Inferior parietal cortex (tissue), 1 donor: Measurements from ENCODE around the gene PAX8.

Experiments
- DNase-seq: peaks from one replicate; pipeline ENCODE4 v3.0.0-alpha.2; 2016; ENCODE audit errors: extremely low spot score

The PAX8 gene

GRCh38 chr2:113183703-113184102 is 95.0 kb downstream of the PAX8 start:
- no peak for DNase-seq

- no peak for DNase-seq
Measured at GRCh38 chr2:113183264-113183663, 95.5 kb downstream of the PAX8 start.

GRCh38 chr2:113182471-113183260 is 96.1 kb downstream of the PAX8 start:
- no peak for DNase-seq

- DNase-seq: no peak
Measured at GRCh38 chr2:113181258-113182051, 97.3 kb downstream of the PAX8 start.

- no peak for DNase-seq
Measured at GRCh38 chr2:113180131-113180946, 98.4 kb downstream of the PAX8 start.

- DNase-seq: no peak
Measured at GRCh38 chr2:113179446-113180045, 99.2 kb downstream of the PAX8 start.

- DNase-seq: no peak
Measured at GRCh38 chr2:113178891-113179290, 99.8 kb downstream of the PAX8 start.

GRCh38 chr2:113178069-113178746 is 100.5 kb downstream of the PAX8 start:
- no peak for DNase-seq

- no peak for DNase-seq
Measured at GRCh38 chr2:113176696-113177355, 101.9 kb downstream of the PAX8 start.

GRCh38 chr2:113175736-113176695 is 102.7 kb downstream of the PAX8 start:
- DNase-seq: no peak

GRCh38 chr2:113175042-113175628 is 103.6 kb downstream of the PAX8 start:
- DNase-seq: no peak

- DNase-seq: no peak
Measured at GRCh38 chr2:113174376-113174750, 104.4 kb downstream of the PAX8 start.

GRCh38 chr2:113173542-113174375 is 105.0 kb downstream of the PAX8 start, which contains the start of gene PSD4:
PSD4 (plus strand) TSS chr2:113173971; CDS start chr2:113182457, 8,486 bp downstream.
- DNase-seq: no peak

- DNase-seq: no peak
Measured at GRCh38 chr2:113172721-113173541, 105.8 kb downstream of the PAX8 start.

GRCh38 chr2:113171334-113172075 is 107.2 kb downstream of the PAX8 start:
- DNase-seq: no peak

GRCh38 chr2:113169586-113169985 is 109.1 kb downstream of the PAX8 start:
- no peak for DNase-seq
